Keratinocyte (primary cell): ENCODE measurements around the gene CDC42EP1.

Source experiments
- EZH2 ChIP-seq: IDR thresholded peaks from one replicate; pipeline ENCODE4 v1.6.1; 2012; ENCODE audit warnings: inconsistent platforms, mild to moderate bottlenecking, low read length, moderate library complexity
- TF ChIP-seq, protein P1 (sequence below), 3 experiments: IDR thresholded peaks in 1 of 3; conservative IDR thresholded peaks in 1 of 3; optimal IDR thresholded peaks in 1 of 3; 2 replicates in 2 of 3; 3 replicates in 1 of 3; pipeline versions ENCODE3 to v1.5.1; 2011; ENCODE audit warnings: low read length in 3 of 3, mild to moderate bottlenecking in 3 of 3, moderate library complexity in 2 of 3, control low read depth in 1 of 3, inconsistent platforms in 1 of 3; ENCODE audit not compliant: insufficient read depth in 2 of 3; ENCODE audit errors: extremely low read depth in 1 of 3

DNA sequence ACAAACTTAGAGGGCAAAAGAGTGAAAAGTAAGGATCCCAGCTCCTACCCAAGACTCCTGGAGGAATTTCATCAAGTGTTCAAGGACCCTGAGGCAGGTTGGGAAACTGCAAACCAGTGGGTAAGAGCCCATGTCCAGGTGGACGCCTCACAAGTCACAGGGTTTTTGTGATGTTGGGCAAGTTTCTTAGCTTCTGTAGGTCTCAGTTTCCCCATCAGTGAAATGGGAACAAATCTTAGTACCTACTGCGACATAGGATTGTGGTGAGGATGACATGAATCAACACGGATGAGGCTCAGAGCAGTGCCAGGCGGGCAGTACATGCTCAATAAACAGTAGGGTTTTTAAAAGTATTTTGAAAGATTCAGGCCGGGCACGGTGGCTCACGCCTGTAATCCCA, 17.3 kb upstream of the CDC42EP1 start:
- TF ChIP-seq, protein P1, sequence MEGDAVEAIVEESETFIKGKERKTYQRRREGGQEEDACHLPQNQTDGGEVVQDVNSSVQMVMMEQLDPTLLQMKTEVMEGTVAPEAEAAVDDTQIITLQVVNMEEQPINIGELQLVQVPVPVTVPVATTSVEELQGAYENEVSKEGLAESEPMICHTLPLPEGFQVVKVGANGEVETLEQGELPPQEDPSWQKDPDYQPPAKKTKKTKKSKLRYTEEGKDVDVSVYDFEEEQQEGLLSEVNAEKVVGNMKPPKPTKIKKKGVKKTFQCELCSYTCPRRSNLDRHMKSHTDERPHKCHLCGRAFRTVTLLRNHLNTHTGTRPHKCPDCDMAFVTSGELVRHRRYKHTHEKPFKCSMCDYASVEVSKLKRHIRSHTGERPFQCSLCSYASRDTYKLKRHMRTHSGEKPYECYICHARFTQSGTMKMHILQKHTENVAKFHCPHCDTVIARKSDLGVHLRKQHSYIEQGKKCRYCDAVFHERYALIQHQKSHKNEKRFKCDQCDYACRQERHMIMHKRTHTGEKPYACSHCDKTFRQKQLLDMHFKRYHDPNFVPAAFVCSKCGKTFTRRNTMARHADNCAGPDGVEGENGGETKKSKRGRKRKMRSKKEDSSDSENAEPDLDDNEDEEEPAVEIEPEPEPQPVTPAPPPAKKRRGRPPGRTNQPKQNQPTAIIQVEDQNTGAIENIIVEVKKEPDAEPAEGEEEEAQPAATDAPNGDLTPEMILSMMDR (optimal IDR thresholded peaks at IDR 0.05 in 1 of 3, IDR thresholded peaks at IDR 0.05 in 1 of 3, conservative IDR thresholded peaks at IDR 0.05 in 1 of 3; ENCODE audit: extremely low read depth in 1 of 3, insufficient read depth in 2 of 3, low read length in 3 of 3): no peak
- TF ChIP-seq EZH2: no peak
